GM12891 (cell line): ENCODE data around the gene CRYZL1.
A peak's percentile ranks its signal among the peaks of the same experiment; 100 is the strongest.

Source experiments
- POLR2A ChIP-seq: IDR thresholded peaks from 2 replicates; pipeline ENCODE4 v1.6.1; 2011; ENCODE audit warnings: low read depth, low read length, control low read depth
- POLR2AphosphoS5 ChIP-seq: IDR thresholded peaks from 2 replicates; pipeline ENCODE4 v1.6.1; 2011; ENCODE audit warnings: low read depth, low read length, control low read depth
- TAF1 ChIP-seq: IDR thresholded peaks from 2 replicates; pipeline ENCODE4 v1.6.1; 2011; ENCODE audit warnings: low read depth, low read length, control low read depth

DNA sequence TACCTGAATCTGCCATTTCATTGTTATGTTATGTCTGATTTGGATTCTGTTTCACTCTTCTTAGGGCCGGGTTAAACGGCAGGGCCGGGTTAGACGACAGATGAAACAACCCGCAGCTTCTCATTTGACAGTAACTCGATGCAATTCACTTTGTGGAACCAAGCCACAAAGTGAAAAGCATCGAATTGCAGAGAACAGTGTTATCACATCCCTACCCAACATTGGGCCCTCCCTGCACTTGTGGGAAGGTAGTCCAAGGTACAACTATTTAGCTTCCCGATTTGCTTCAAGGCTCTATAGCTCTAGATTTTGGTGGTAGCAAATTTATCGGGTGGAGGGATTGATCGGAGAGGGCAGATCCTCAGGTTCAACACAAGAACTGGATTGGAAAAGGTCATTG lies 81.7 kb downstream of the CRYZL1 start:
- TF ChIP-seq POLR2AphosphoS5 (peak; percentile 37; the same call in 1 of the 2 replicates), POLR2A (no peak), TAF1 (no peak)
